ENCODE measurements around the gene ASB10. TPM values are rescaled to one million over a fixed set of nuclear protein-coding genes. Genes with fewer than 3 reads are reported as not detected.

ASB10 gene
- total and polyA plus RNA-seq, 2 of the 8 experiments (the other 6 are each of a cell fraction or from before 2014, with no cell fraction given), result not detected

DNA sequence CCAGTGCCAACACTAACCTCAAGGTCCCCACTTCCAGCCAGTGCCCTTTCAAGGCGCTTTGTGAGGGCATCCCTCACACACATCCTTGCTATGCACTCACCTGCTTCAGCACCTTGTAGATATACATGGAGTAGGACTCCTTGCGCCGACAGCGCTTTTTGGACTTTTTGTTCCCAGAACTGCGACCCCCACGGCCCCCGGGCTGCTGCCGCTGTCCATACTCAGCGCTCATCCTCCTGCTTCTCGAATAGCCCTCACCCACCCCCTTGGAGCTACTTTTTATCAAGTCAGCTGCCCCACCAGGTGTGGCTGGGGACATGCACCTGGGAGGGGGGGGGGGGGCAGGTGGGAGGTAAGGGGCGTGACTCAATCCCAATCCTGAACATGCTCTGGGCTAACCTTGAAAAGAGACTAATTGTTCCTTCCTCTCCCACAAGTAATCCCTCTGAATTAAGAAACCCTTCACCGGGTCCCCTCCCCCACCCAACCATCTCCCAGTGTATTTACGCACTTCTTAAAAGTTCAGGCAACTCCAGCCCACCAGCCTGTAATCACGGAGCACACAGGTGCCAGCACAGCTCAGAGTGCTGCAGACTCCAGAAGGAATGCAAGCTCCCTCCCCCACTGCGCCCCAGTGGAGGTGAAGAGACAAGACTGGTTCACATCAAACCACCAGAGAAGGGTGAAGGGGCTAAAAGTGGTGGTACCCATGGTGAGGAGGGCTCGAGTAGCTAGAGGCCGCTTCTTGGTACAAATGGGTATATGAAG lies 23.2 kb upstream of the ASB10 start, which contains the start of gene H2BK1:
TSS of gene H2BK1 (minus strand) at position 402 of the 768 bp plus-strand sequence. CDS start at position 232, 170 bp downstream.
- CTCF ChIA-PET (ENCODE audit: partially characterized antibody), result interaction anchor here (1.2 to 2.8 kb wide), 5 partner anchors 10 to 111 kb away, joined by 3 to 15 read pairs (median 3); no protein-coding TSS in a partner anchor
- peaks cover 0 to 6% (median 3%) of the 10 kb centered on the region in 4 experiments; a peak in 4 of 7 replicates for H3K4me1 ChIP-seq (replicated peaks in 1 of 4; ENCODE audit: control insufficient read depth in 3 of 4, insufficient read depth in 4 of 4, low read length in 3 of 4)
- peaks cover 0 to 3% (median 0%) of the 10 kb centered on the region in 4 experiments; a peak in 1 of 7 replicates for H3K27me3 ChIP-seq (replicated peaks in 1 of 4; ENCODE audit: control insufficient read depth in 3 of 4, extremely low read depth in 1 of 4, insufficient read depth in 3 of 4, low read length in 3 of 4)
- no peak within 1 kb of the TSS for H2BK20ac ChIP-seq (ENCODE audit: low read length)
- no peak within 1 kb of the TSS for H2BK120ac ChIP-seq (replicated peaks; ENCODE audit: low read depth, low read length)
- H2BK15ac ChIP-seq (ENCODE audit: low read length), result no peak within 1 kb of the TSS
- no peak within 1 kb of the TSS for H3K9ac ChIP-seq (replicated peaks in 1 of 4; ENCODE audit: extremely low read depth in 1 of 4, low read depth in 3 of 4, low read length in 3 of 4)
- no peak within 1 kb of the TSS for H3K56ac ChIP-seq (replicated peaks; ENCODE audit: insufficient read length, low read depth, low read length)
- H3K4me3 ChIP-seq (ENCODE audit: extremely low read depth in 1 of 4, insufficient read depth in 2 of 4, low read depth in 3 of 4, low read length in 4 of 4), result no peak within 1 kb of the TSS
- POLR2A ChIA-PET (ENCODE audit: partially characterized antibody), result interaction anchor here (0.8 to 5.7 kb wide), 11 partner anchors 10 to 124 kb away, joined by 3 to 36 read pairs (median 4); partner anchors contain the start of genes ABCF2 and AGAP3
- H2BK5ac ChIP-seq (ENCODE audit: low read depth, low read length), result no peak within 1 kb of the TSS
- H3K79me1 ChIP-seq (ENCODE audit: low read depth, low read length), result no peaks in the 10 kb centered on the region
- no peak within 1 kb of the TSS for H2AK5ac ChIP-seq (ENCODE audit: low read depth, low read length)
- no peak within 1 kb of the TSS for H3K14ac ChIP-seq (ENCODE audit: insufficient read length)
- H3K23me2 ChIP-seq (ENCODE audit: low read depth, low read length), result no peaks in the 10 kb centered on the region
- H4K5ac ChIP-seq (ENCODE audit: insufficient read length, low read depth, low read length), result no peak within 1 kb of the TSS
- no peak within 1 kb of the TSS for H3K4ac ChIP-seq (replicated peaks; ENCODE audit: insufficient read length, low read depth, low read length)
- 84% methylated on average over 13 of the region's 17 CpGs; no CpG with 5 or more reads in 1 of the 2 experiments for WGBS, 2 experiments (ENCODE audit: extremely low coverage in 1 of 2, insufficient coverage in 1 of 2, insufficient read length in 1 of 2, insufficient replicate concordance in 2 of 2, low coverage in 1 of 2, low lambda C conversion rate in 2 of 2, missing lambda C conversion rate in 1 of 2)
- DNase-seq (ENCODE audit: low read depth in 1 of 2, low spot score in 2 of 2), result no peak
- no peak within 1 kb of the TSS; the same call in 1 of the 2 replicates for H4K8ac ChIP-seq (ENCODE audit: extremely low read depth, insufficient read depth, low read length)
- H3K9me3 ChIP-seq (ENCODE audit: insufficient read depth in 2 of 2, low read depth in 1 of 2, low read length in 1 of 2), result no peaks in the 10 kb centered on the region
- no peak within 1 kb of the TSS for H4K91ac ChIP-seq (replicated peaks; ENCODE audit: insufficient read length, low read length)
- H2BK12ac ChIP-seq (ENCODE audit: low read depth, low read length), result no peak within 1 kb of the TSS
- no peak within 1 kb of the TSS for H2AFZ ChIP-seq (ENCODE audit: low read length)
- peaks cover 5 to 6% of the 10 kb centered on the region in 2 experiments for H4K20me1 ChIP-seq (replicated peaks in 1 of 2; ENCODE audit: control insufficient read depth in 1 of 2, insufficient read depth in 2 of 2, low read length in 2 of 2)
- no peaks in the 10 kb centered on the region for H3K79me2 ChIP-seq (ENCODE audit: control insufficient read depth in 1 of 2, insufficient read depth in 2 of 2, low read length in 2 of 2)
- no peak within 1 kb of the TSS for H3K27ac ChIP-seq (ENCODE audit: low read depth, low read length)
- FAIRE-seq, result no peak
- peaks cover 17 to 28% (median 21%) of the 10 kb centered on the region in 4 experiments for H3K36me3 ChIP-seq (ENCODE audit: control insufficient read depth in 2 of 4, insufficient read depth in 4 of 4, low read length in 3 of 4)
- H3K18ac ChIP-seq (ENCODE audit: extremely low read depth, low read length), result no peak within 1 kb of the TSS; the same call in 1 of the 2 replicates
- peak within 1 kb of the TSS in 1 of 2 experiments; percentile 20; a peak in 2 of 4 replicates for H3K4me2 ChIP-seq (ENCODE audit: insufficient read depth in 1 of 2, low read depth in 2 of 2, low read length in 2 of 2)
- no peak within 1 kb of the TSS for H3K23ac ChIP-seq (ENCODE audit: insufficient read length)
- TF ChIP-seq FOSL1 (IDR thresholded peaks at IDR 0.05; ENCODE audit: insufficient read depth, low read depth, low read length) (no peak), NANOG (IDR thresholded peaks at IDR 0.05; ENCODE audit: insufficient read depth, low read depth, low read length, poor library complexity, severe bottlenecking) (no peak), SIX5 (IDR thresholded peaks at IDR 0.05; ENCODE audit: low read depth, low read length) (no peak), SP2 (IDR thresholded peaks at IDR 0.05; ENCODE audit: low read length) (no peak), SIN3A (conservative IDR thresholded peaks at IDR 0.05 in 1 of 2, IDR thresholded peaks at IDR 0.05 in 1 of 2; ENCODE audit: low read depth in 1 of 2, low read length in 2 of 2) (no peak), CREB1 (IDR thresholded peaks at IDR 0.05) (no peak)
